Osteocyte (in vitro differentiated cells): Measurements from ENCODE around the gene TMEM156. TPM values are rescaled to one million over a fixed set of nuclear protein-coding genes. Genes with fewer than 3 reads are reported as not detected.
A peak's percentile ranks its signal among the peaks of the same experiment; 100 is the strongest.

Source experiments
- DNase-seq: peaks from one replicate; pipeline ENCODE4 v3.0.0; 2021; ENCODE audit warnings: mixed read lengths; ENCODE audit not compliant: unreplicated experiment; ENCODE audit errors: extremely low spot score
- H3K27ac Mint-ChIP-seq: one replicate; pipeline ENCODE4 v1.8.0; 2021; ENCODE audit warnings: mild to moderate bottlenecking, mixed read lengths; ENCODE audit not compliant: unreplicated experiment
- H3K27me3 Mint-ChIP-seq: one replicate; pipeline ENCODE4 v1.8.0; 2021; ENCODE audit warnings: mixed read lengths; ENCODE audit not compliant: unreplicated experiment
- H3K36me3 Mint-ChIP-seq: one replicate; pipeline ENCODE4 v1.8.0; 2021; ENCODE audit warnings: mixed read lengths; ENCODE audit not compliant: unreplicated experiment
- H3K4me1 Mint-ChIP-seq: one replicate; pipeline ENCODE4 v1.8.0; 2021; ENCODE audit warnings: mixed read lengths; ENCODE audit not compliant: unreplicated experiment
- H3K4me3 Mint-ChIP-seq: one replicate; pipeline ENCODE4 v1.8.0; 2021; ENCODE audit warnings: mild to moderate bottlenecking, moderate library complexity, mixed read lengths; ENCODE audit not compliant: unreplicated experiment
- H3K9me3 Mint-ChIP-seq: one replicate; pipeline ENCODE4 v1.8.0; 2021; ENCODE audit warnings: mixed read lengths; ENCODE audit not compliant: unreplicated experiment
- CTCF ChIP-seq: fragments of 200-600 bp; sonication (generic); IDR thresholded peaks from 2 replicates; pipeline ENCODE4 v1.5.0; 2021; ENCODE audit warnings: antibody characterized with exemption, mild to moderate bottlenecking, moderate library complexity
- total RNA-seq: library from RNA; stranded (reverse); gene quantifications from 2 replicates; pipeline ENCODE4 v1.2.1, GENCODE V29; 2021

TMEM156 gene
- total RNA-seq, 1 donor from 2014 or later: not detected

GRCh38 chr4:38958453-38959190, 73.6 kb downstream of the TMEM156 start:
- Mint-ChIP-seq H3K27me3 (no peaks in the 10 kb centered on the region), H3K36me3 (peaks cover 4% of the 10 kb centered on the region), H3K4me1 (peaks cover 22% of the 10 kb centered on the region), H3K9me3 (peaks cover 12% of the 10 kb centered on the region), H3K4me3 (no peak overlapping the region), H3K27ac (peak overlapping the region; percentile 86)
- no peak for DNase-seq
- no peak for TF ChIP-seq CTCF

- peaks cover 12% of the 10 kb centered on the region for H3K9me3 Mint-ChIP-seq
- peak overlapping the region; percentile 86 for H3K27ac Mint-ChIP-seq
- TF ChIP-seq CTCF: no peak
- peaks cover 22% of the 10 kb centered on the region for H3K4me1 Mint-ChIP-seq
- no peak overlapping the region for H3K4me3 Mint-ChIP-seq
- peaks cover 4% of the 10 kb centered on the region for H3K36me3 Mint-ChIP-seq
- no peaks in the 10 kb centered on the region for H3K27me3 Mint-ChIP-seq
- DNase-seq: no peak
Measured at GRCh38 chr4:38957893-38958292, 74.3 kb downstream of the TMEM156 start.

- no peak for TF ChIP-seq CTCF
- H3K9me3 Mint-ChIP-seq: peaks cover 12% of the 10 kb centered on the region
- no peak for DNase-seq
- peaks cover 22% of the 10 kb centered on the region for H3K4me1 Mint-ChIP-seq
- H3K27ac Mint-ChIP-seq: peak overlapping the region; percentile 86
- peaks cover 4% of the 10 kb centered on the region for H3K36me3 Mint-ChIP-seq
- no peak overlapping the region for H3K4me3 Mint-ChIP-seq
- H3K27me3 Mint-ChIP-seq: no peaks in the 10 kb centered on the region
Measured at GRCh38 chr4:38957261-38957815, 74.9 kb downstream of the TMEM156 start.

GRCh38 chr4:38955957-38956356, 76.3 kb downstream of the TMEM156 start:
- peaks cover 23% of the 10 kb centered on the region for H3K4me1 Mint-ChIP-seq
- TF ChIP-seq CTCF: no peak
- no peak overlapping the region for H3K27ac Mint-ChIP-seq
- no peak overlapping the region for H3K4me3 Mint-ChIP-seq
- no peaks in the 10 kb centered on the region for H3K27me3 Mint-ChIP-seq
- no peak for DNase-seq
- H3K9me3 Mint-ChIP-seq: no peaks in the 10 kb centered on the region
- no peaks in the 10 kb centered on the region for H3K36me3 Mint-ChIP-seq

- Mint-ChIP-seq H3K27ac (no peak overlapping the region), H3K36me3 (no peaks in the 10 kb centered on the region), H3K4me3 (no peak overlapping the region), H3K27me3 (no peaks in the 10 kb centered on the region), H3K9me3 (no peaks in the 10 kb centered on the region), H3K4me1 (peaks cover 33% of the 10 kb centered on the region)
- DNase-seq: no peak
- TF ChIP-seq CTCF: no peak
Measured at GRCh38 chr4:38954727-38955126, 77.5 kb downstream of the TMEM156 start.
